HEK293 (cell line): ENCODE data around the gene KARS1.

Source experiments
- BCL11B ChIP-seq: fragments of 450-650 bp; formaldehyde crosslinking; IDR thresholded peaks from 2 replicates; pipeline ENCODE4 v1.5.1; 2016; ENCODE audit warnings: low read depth, missing biosample characterization, missing genetic modification characterization
- BCL6B ChIP-seq: fragments of 450-650 bp; formaldehyde crosslinking; IDR thresholded peaks from 2 replicates; pipeline ENCODE4 v1.5.1; 2017; ENCODE audit warnings: missing biosample characterization, missing genetic modification characterization
- EGR2 ChIP-seq: fragments of 450-650 bp; formaldehyde crosslinking; IDR thresholded peaks from 2 replicates; pipeline ENCODE4 v1.5.1; 2016; ENCODE audit warnings: low read depth, missing biosample characterization, missing genetic modification characterization
- GLI4 ChIP-seq: fragments of 450-650 bp; formaldehyde crosslinking; IDR thresholded peaks from 2 replicates; pipeline ENCODE4 v1.5.1; 2016; ENCODE audit warnings: missing biosample characterization, missing genetic modification characterization
- GLIS1 ChIP-seq: fragments of 450-650 bp; formaldehyde crosslinking; IDR thresholded peaks from 2 replicates; pipeline ENCODE4 v1.5.1; 2016; ENCODE audit warnings: missing biosample characterization, missing genetic modification characterization
- MEIS1 ChIP-seq: sonication (generic); formaldehyde crosslinking; IDR thresholded peaks from 2 replicates; pipeline ENCODE4 v1.8.1; 2022; ENCODE audit warnings: missing genetic modification reagents, mild to moderate bottlenecking, borderline replicate concordance
- SP3 ChIP-seq: fragments of 450-650 bp; formaldehyde crosslinking; IDR thresholded peaks from 2 replicates; pipeline ENCODE4 v1.5.1; 2016; ENCODE audit warnings: missing biosample characterization, missing genetic modification characterization
- SP7 ChIP-seq: fragments of 450-650 bp; formaldehyde crosslinking; IDR thresholded peaks from 2 replicates; pipeline ENCODE4 v1.5.1; 2016; ENCODE audit warnings: missing biosample characterization, missing genetic modification characterization
- WT1 ChIP-seq: fragments of 450-650 bp; formaldehyde crosslinking; IDR thresholded peaks from 2 replicates; pipeline ENCODE4 v1.5.1; 2016; ENCODE audit warnings: missing biosample characterization, missing genetic modification characterization
- YY2 ChIP-seq: fragments of 450-650 bp; formaldehyde crosslinking; IDR thresholded peaks from 2 replicates; pipeline ENCODE4 v1.5.1; 2016; ENCODE audit warnings: missing biosample characterization, missing genetic modification characterization
- ZBTB26 ChIP-seq: fragments of 450-650 bp; formaldehyde crosslinking; optimal IDR thresholded peaks from 2 replicates; pipeline ENCODE3; 2016; ENCODE audit warnings: missing biosample characterization, mild to moderate bottlenecking, missing genetic modification characterization
- ZBTB49 ChIP-seq: fragments of 450-650 bp; formaldehyde crosslinking; IDR thresholded peaks from 2 replicates; pipeline ENCODE4 v1.5.1; 2016; ENCODE audit warnings: missing biosample characterization, missing genetic modification characterization, low read depth
- ZBTB6 ChIP-seq: fragments of 450-650 bp; formaldehyde crosslinking; IDR thresholded peaks from 2 replicates; pipeline ENCODE4 v1.5.1; 2017; ENCODE audit warnings: missing biosample characterization, missing genetic modification characterization
- ZFP3 ChIP-seq: fragments of 450-650 bp; formaldehyde crosslinking; IDR thresholded peaks from 2 replicates; pipeline ENCODE4 v1.5.1; 2016; ENCODE audit warnings: low read depth, missing biosample characterization, missing genetic modification characterization
- ZNF112 ChIP-seq: fragments of 450-650 bp; formaldehyde crosslinking; IDR thresholded peaks from 2 replicates; pipeline ENCODE4 v1.5.0; 2017; ENCODE audit warnings: missing biosample characterization, missing genetic modification characterization
- ZNF140 ChIP-seq: fragments of 450-650 bp; formaldehyde crosslinking; IDR thresholded peaks from 2 replicates; pipeline ENCODE4 v1.5.1; 2016; ENCODE audit warnings: missing biosample characterization, missing genetic modification characterization
- ZNF211 ChIP-seq: fragments of 450-650 bp; formaldehyde crosslinking; IDR thresholded peaks from 2 replicates; pipeline ENCODE4 v1.5.1; 2016; ENCODE audit warnings: low read depth, missing biosample characterization, missing genetic modification characterization
- ZNF214 ChIP-seq: fragments of 450-650 bp; formaldehyde crosslinking; IDR thresholded peaks from 2 replicates; pipeline ENCODE4 v1.5.1; 2017; ENCODE audit warnings: missing biosample characterization, mild to moderate bottlenecking, missing genetic modification characterization, borderline replicate concordance
- ZNF221 ChIP-seq: fragments of 450-650 bp; formaldehyde crosslinking; IDR thresholded peaks from 2 replicates; pipeline ENCODE4 v1.5.1; 2017; ENCODE audit warnings: missing biosample characterization, missing genetic modification characterization, borderline replicate concordance
- ZNF248 ChIP-seq: fragments of 450-650 bp; formaldehyde crosslinking; IDR thresholded peaks from 2 replicates; pipeline ENCODE4 v1.5.1; 2017; ENCODE audit warnings: missing biosample characterization, missing genetic modification characterization
- ZNF280C ChIP-seq: fragments of 450-650 bp; formaldehyde crosslinking; IDR thresholded peaks from 2 replicates; pipeline ENCODE4 v1.5.1; 2016; ENCODE audit warnings: missing biosample characterization, missing genetic modification characterization
- ZNF350 ChIP-seq: fragments of 450-650 bp; formaldehyde crosslinking; IDR thresholded peaks from 2 replicates; pipeline ENCODE4 v1.5.0; 2017; ENCODE audit warnings: missing biosample characterization, mild to moderate bottlenecking, missing genetic modification characterization
- ZNF473 ChIP-seq: fragments of 450-650 bp; formaldehyde crosslinking; IDR thresholded peaks from 2 replicates; pipeline ENCODE4 v1.5.1; 2017; ENCODE audit warnings: missing biosample characterization, missing genetic modification characterization
- ZNF510 ChIP-seq: fragments of 450-650 bp; formaldehyde crosslinking; IDR thresholded peaks from 2 replicates; pipeline ENCODE4 v1.5.1; 2018; ENCODE audit warnings: mild to moderate bottlenecking, missing genetic modification characterization, missing biosample characterization; ENCODE audit not compliant: insufficient replicate concordance
- ZNF521 ChIP-seq: fragments of 450-650 bp; formaldehyde crosslinking; IDR thresholded peaks from 2 replicates; pipeline ENCODE4 v1.5.1; 2017; ENCODE audit warnings: missing biosample characterization, mild to moderate bottlenecking, missing genetic modification characterization
- ZNF530 ChIP-seq: fragments of 450-650 bp; formaldehyde crosslinking; IDR thresholded peaks from 2 replicates; pipeline ENCODE4 v1.5.1; 2016; ENCODE audit warnings: low read depth, missing biosample characterization, missing genetic modification characterization
- ZNF548 ChIP-seq: fragments of 450-650 bp; formaldehyde crosslinking; IDR thresholded peaks from 2 replicates; pipeline ENCODE4 v1.5.1; 2016; ENCODE audit warnings: missing biosample characterization, missing genetic modification characterization
- ZNF600 ChIP-seq: fragments of 450-650 bp; formaldehyde crosslinking; IDR thresholded peaks from 2 replicates; pipeline ENCODE4 v1.5.1; 2016; ENCODE audit warnings: missing biosample characterization, missing genetic modification characterization
- ZNF610 ChIP-seq: fragments of 450-650 bp; formaldehyde crosslinking; IDR thresholded peaks from 2 replicates; pipeline ENCODE4 v1.5.1; 2016; ENCODE audit warnings: missing biosample characterization, missing genetic modification characterization, borderline replicate concordance
- ZNF624 ChIP-seq: fragments of 450-650 bp; formaldehyde crosslinking; IDR thresholded peaks from 2 replicates; pipeline ENCODE4 v1.5.1; 2017; ENCODE audit warnings: missing biosample characterization, missing genetic modification characterization
- ZNF660 ChIP-seq: fragments of 450-650 bp; IDR thresholded peaks from 2 replicates; pipeline ENCODE4 v1.5.1; 2018; ENCODE audit warnings: missing biosample characterization, mild to moderate bottlenecking, missing genetic modification characterization
- ZNF747 ChIP-seq: fragments of 450-650 bp; formaldehyde crosslinking; IDR thresholded peaks from 2 replicates; pipeline ENCODE4 v1.5.1; 2016; ENCODE audit warnings: missing biosample characterization, missing genetic modification characterization
- ZNF791 ChIP-seq: fragments of 450-650 bp; formaldehyde crosslinking; IDR thresholded peaks from 2 replicates; pipeline ENCODE4 v1.5.1; 2016; ENCODE audit warnings: missing biosample characterization, missing genetic modification characterization

Gene KARS1

DNA sequence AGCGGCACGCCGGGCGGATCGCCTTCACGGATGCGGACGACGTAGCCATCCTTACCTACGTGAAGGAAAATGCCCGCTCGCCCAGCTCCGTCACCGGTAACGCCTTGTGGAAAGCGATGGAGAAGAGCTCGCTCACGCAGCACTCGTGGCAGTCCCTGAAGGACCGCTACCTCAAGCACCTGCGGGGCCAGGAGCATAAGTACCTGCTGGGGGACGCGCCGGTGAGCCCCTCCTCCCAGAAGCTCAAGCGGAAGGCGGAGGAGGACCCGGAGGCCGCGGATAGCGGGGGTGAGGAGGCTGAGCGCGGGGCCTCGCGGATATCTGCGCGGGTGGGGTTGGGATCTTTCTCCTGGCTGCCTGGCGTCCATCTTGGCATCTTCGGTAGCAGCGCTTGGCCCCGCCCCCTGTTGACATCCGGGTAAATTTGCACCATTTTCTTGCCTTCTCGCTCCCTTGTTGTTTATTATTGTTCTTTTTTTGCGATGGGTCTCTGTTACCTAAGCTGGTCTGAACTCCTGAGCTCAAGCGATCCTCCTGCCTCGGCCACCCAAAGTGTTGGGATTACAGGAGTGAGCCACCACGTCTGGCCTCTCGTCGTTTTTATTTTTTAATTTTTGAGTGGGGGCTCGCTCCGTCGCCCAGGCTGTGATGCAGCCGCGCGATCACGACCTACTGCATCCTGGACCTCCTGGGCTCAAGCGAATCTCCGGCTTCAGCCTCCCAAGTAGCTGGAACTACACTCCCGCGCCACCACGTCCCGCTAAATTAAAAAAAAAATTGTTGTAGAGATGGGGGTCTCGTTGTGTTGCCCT lies 1.0 kb upstream of the KARS1 start (continued):
- peak; percentile 49; the same call in 1 of the 2 replicates for TF ChIP-seq YY2 (tag by site-specific recombination)
- TF ChIP-seq ZFP3 (tag by site-specific recombination): no peak
- no peak for TF ChIP-seq WT1 (tag by site-specific recombination)
- TF ChIP-seq BCL11B: no peak
- TF ChIP-seq GLI4 (tag by site-specific recombination): no peak
- no peak for TF ChIP-seq ZNF350 (tag by site-specific recombination)
- TF ChIP-seq ZNF521: no peak
- no peak for TF ChIP-seq ZNF214 (tag by site-specific recombination)
- no peak for TF ChIP-seq ZNF280C
- TF ChIP-seq EGR2 (tag by site-specific recombination): peak; percentile 66
- TF ChIP-seq ZBTB49 (tag by site-specific recombination): no peak
- no peak for TF ChIP-seq ZNF660
- TF ChIP-seq ZNF624: no peak
- no peak for TF ChIP-seq ZNF510
- no peak for TF ChIP-seq ZNF791 (tag by site-specific recombination)
- TF ChIP-seq ZNF530: no peak
- TF ChIP-seq ZNF600 (tag by site-specific recombination): no peak
- TF ChIP-seq ZNF211: no peak
- TF ChIP-seq ZBTB26 (tag by site-specific recombination): peak; percentile 81
- no peak for TF ChIP-seq MEIS1 (CRISPR knock-in tag)
- peak; percentile 40; the same call in 1 of the 2 replicates for TF ChIP-seq ZBTB6 (tag by site-specific recombination)
- no peak for TF ChIP-seq GLIS1
- no peak for TF ChIP-seq ZNF248
- no peak for TF ChIP-seq BCL6B
- TF ChIP-seq ZNF473 (tag by site-specific recombination): no peak
- TF ChIP-seq ZNF140: no peak
- peak; percentile 70 for TF ChIP-seq SP3 (tag by site-specific recombination)
- TF ChIP-seq ZNF548: no peak
- TF ChIP-seq ZNF610 (tag by site-specific recombination): 0 out of 2 replicates have a peak, but pooled peaks have one; percentile 26
- no peak for TF ChIP-seq ZNF221 (tag by site-specific recombination)
- 0 out of 2 replicates have a peak, but pooled peaks have one; percentile 31 for TF ChIP-seq SP7 (tag by site-specific recombination)
- no peak for TF ChIP-seq ZNF112 (tag by site-specific recombination)
- TF ChIP-seq ZNF747 (tag by site-specific recombination): no peak
